ENCODE measurements around the gene SAMD9L.

DNA sequence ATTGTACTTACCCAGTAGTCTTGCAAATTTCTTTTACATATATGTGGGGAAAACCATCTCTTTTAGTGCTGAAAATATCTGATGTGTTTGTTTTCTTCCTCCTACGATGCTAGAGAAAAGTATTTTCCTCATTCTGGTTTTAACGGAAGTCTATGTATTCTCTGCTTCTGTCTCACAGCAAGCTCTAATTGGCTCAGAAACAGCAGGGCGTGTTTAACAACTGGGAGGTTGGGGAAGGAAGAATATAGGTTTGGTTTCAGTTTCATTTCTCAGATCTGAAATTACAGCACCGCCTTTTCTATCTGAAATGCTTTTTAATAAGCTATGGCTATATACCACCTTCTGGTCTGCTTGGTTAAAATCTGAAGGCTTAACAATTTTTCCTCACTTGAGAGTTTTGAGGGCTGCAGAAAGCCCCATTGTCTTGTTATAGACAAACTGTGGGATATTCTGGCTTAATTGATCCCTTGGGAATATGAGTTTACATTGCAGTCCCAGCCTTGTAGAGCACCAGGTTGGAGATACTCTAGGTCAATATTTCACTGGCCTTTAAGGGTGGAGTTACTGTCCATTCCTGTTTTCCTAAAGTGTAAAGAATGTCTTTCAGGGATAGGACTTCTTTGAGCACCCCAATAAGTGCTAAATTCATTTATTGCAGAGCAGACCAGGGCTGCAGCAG, 30.2 kb downstream of the SAMD9L start, which contains the start of gene SAMD9:
- TF ChIP-seq, protein P1, sequence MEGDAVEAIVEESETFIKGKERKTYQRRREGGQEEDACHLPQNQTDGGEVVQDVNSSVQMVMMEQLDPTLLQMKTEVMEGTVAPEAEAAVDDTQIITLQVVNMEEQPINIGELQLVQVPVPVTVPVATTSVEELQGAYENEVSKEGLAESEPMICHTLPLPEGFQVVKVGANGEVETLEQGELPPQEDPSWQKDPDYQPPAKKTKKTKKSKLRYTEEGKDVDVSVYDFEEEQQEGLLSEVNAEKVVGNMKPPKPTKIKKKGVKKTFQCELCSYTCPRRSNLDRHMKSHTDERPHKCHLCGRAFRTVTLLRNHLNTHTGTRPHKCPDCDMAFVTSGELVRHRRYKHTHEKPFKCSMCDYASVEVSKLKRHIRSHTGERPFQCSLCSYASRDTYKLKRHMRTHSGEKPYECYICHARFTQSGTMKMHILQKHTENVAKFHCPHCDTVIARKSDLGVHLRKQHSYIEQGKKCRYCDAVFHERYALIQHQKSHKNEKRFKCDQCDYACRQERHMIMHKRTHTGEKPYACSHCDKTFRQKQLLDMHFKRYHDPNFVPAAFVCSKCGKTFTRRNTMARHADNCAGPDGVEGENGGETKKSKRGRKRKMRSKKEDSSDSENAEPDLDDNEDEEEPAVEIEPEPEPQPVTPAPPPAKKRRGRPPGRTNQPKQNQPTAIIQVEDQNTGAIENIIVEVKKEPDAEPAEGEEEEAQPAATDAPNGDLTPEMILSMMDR (conservative IDR thresholded peaks at IDR 0.05 in 1 of 2, IDR thresholded peaks at IDR 0.05 in 1 of 2; ENCODE audit: extremely low read depth in 1 of 2, insufficient read depth in 1 of 2, low read depth in 1 of 2, low read length in 2 of 2): no peak
- no peak for TF ChIP-seq EZH2 (IDR thresholded peaks at IDR 0.05; ENCODE audit: borderline replicate concordance, low read length)

All from mammary epithelial cell (primary cell).